GM12892 (cell line): Measurements from ENCODE around the gene PEX10.

Experiments
- POLR2A ChIP-seq: IDR thresholded peaks from 2 replicates; pipeline ENCODE4 v1.6.1; 2011; ENCODE audit warnings: low read depth, low read length, control low read depth
- POLR2AphosphoS5 ChIP-seq: IDR thresholded peaks from 2 replicates; pipeline ENCODE4 v1.6.1; 2011; ENCODE audit warnings: low read depth, low read length, control low read depth

DNA sequence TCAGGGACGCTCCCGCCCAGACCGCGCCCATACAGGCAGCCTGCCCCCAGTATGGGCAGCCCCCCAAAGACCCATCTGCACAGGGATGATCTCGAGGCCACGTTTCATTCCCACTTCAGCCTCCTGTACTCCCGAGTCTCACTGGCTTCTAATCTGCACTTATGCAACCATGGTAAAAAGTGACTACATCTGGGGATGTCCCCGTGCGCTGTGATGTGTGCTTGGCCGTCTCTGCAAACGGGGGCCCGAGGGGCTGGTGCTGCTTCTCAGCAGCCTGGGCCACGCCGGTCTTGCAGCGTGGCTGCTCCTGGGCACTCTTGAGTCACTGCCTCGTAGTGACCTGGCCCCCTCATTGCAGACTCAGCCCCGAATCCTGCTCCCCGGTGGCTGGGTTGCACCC, 46.3 kb upstream of the PEX10 start:
- TF ChIP-seq POLR2A, result no peak
- TF ChIP-seq POLR2AphosphoS5, result no peak
